Kidney (tissue), 14 donors: ENCODE results near the gene CPT1C. TPM values are rescaled to one million over a fixed set of nuclear protein-coding genes. Genes with fewer than 3 reads are reported as not detected.

ENCODE experiments used
- DNase-seq, 5 donors: peaks; one replicate each; pipeline ENCODE4 v3.0.0-alpha.2; 2013 to 2020
- FAIRE-seq: peaks from 2 replicates; lab custom pipeline; 2012; peaks lifted over from hg19 to GRCh38; lab: Jason Lieb, UNC
- H3K27ac ChIP-seq, 2 donors: one replicate each; pipeline ENCODE4 v1.7.0; 2013; ENCODE audit warnings: low read depth in 2 of 2, low read length in 2 of 2, inconsistent platforms in 1 of 2
- H3K27me3 ChIP-seq: one replicate; pipeline ENCODE4 v1.7.1; 2013; ENCODE audit warnings: low read length, inconsistent platforms; ENCODE audit not compliant: control insufficient read depth, insufficient read depth
- H3K36me3 ChIP-seq, 3 donors: one replicate each; pipeline versions ENCODE4 v1.7.0 to v1.7.1; 2013; ENCODE audit warnings: low read length in 3 of 3, control low read depth in 1 of 3, inconsistent platforms in 1 of 3; ENCODE audit not compliant: insufficient read depth in 3 of 3, control insufficient read depth in 2 of 3
- H3K4me1 ChIP-seq, 3 donors: one replicate each; pipeline versions ENCODE4 v1.7.0 to v1.7.1; 2013; ENCODE audit warnings: low read length in 3 of 3, inconsistent platforms in 1 of 3, low read depth in 1 of 3; ENCODE audit not compliant: control insufficient read depth in 2 of 3, insufficient read depth in 2 of 3
- H3K4me3 ChIP-seq, 3 donors: one replicate each; pipeline versions ENCODE4 v1.7.0 to v1.8.1; 2013; ENCODE audit warnings: low read length in 3 of 3, control low read depth in 1 of 3, inconsistent platforms in 1 of 3
- H3K9ac ChIP-seq, 3 donors: one replicate each; pipeline versions ENCODE4 v1.7.0 to v1.7.1; 2013; ENCODE audit warnings: low read length in 3 of 3, control low read depth in 1 of 3, inconsistent platforms in 1 of 3
- H3K9me3 ChIP-seq, 3 donors: one replicate each; pipeline versions ENCODE4 v1.7.0 to v1.7.1; 2013; ENCODE audit warnings: low read length in 3 of 3, control low read depth in 1 of 3, inconsistent platforms in 1 of 3; ENCODE audit not compliant: control insufficient read depth in 2 of 3, insufficient read depth in 1 of 3
- CTCF ChIP-seq: IDR thresholded peaks from 3 replicates; pipeline ENCODE4 v1.5.1; 2012; ENCODE audit warnings: mild to moderate bottlenecking, moderate library complexity, borderline replicate concordance; ENCODE audit not compliant: insufficient read depth; ENCODE audit errors: extremely low read depth
- intact Hi-C: fragments of 100-400 bp; cut with DNase I; formaldehyde crosslinking; loops from one replicate; pipeline ENCODE4 v1.11.1; 2022
- polyA plus RNA-seq: library from polyadenylated mRNA; stranded (reverse); fragments of 350-450 nt; fragmentation: Illumina TruSeq; extraction: RNeasy Lipid Tissue Mini Kit (QIAGEN cat#74804); gene quantifications from one replicate; pipeline ENCODE4 v1.2.3, GENCODE V29; 2014; ENCODE audit warnings: low read depth, low replicate concordance; ENCODE audit not compliant: insufficient read depth
- total RNA-seq: library from RNA; stranded (reverse); fragmentation: NEBNext Ultra II Directional; extraction: Animal tissue kit (Norgen Biotek cat#: 25700); gene quantifications from one replicate; pipeline ENCODE4 v1.2.1, GENCODE V29; 2021
- donor health status: control.
- donor health status: control.
- donor health status: control.
- donor health status: control.
- donor health status: control.
- donor health status: DM: yes; HTN: yes; CAD: no.
- donor health status: Normal renal cell carcinoma (clear cell type).

CPT1C gene
- total and polyA plus RNA-seq, 2 donors from 2014 or later = 2.6 to 6.0 TPM

DNA sequence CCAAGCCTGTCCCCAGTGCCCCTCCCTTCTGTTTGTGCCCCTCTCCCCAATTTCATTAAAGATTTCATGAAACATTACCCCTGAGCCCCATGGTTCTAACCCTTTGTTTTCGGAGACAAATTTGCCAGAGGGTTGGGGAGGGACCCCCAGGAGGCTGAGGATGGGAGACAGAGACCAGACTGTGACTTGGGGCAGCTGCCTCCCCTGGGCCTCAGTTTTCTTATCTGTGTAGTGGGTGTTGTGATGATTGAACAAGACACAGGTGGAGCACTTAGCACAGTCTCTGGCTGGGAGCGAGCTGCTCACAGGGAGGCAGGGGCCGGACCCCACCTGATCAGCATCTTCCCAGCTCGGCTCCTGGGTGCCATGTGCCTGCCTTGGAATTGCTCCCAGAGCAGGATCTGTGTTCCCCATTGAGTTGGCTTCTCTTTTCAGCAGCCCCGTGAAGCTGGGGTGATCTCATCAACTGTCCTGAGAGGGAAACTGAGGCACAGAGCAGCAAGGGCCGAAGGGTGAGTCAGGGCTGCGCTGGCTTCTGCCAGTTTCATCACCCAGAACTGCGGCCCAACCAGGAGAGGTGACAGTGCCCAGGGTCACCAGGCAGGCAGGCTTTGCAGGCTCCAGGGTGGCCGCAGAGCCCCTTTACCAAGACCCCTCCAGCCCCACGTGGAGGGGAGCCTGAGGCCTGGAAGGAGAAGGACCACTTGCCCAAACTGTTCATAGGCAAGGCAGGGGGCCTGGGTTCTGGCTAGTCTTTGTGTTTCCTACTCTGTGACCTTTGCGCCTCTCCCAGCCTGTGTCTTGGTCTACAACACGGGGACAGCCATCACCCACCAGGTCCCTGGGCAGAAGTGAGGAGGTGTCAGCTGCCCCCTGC is 32.1 kb upstream of the CPT1C start:
- no peak for TF ChIP-seq CTCF
- H3K9me3 ChIP-seq = no peaks in the 10 kb centered on the region
- no peaks in the 10 kb centered on the region for H3K27me3 ChIP-seq
- peaks cover 2 to 57% (median 24%) of the 10 kb centered on the region in 3 donors for H3K36me3 ChIP-seq
- intact Hi-C loops = no loop called here
- no peak overlapping the region for H3K27ac ChIP-seq
- no peak overlapping the region for H3K4me3 ChIP-seq
- FAIRE-seq = no peak
- no peak overlapping the region for H3K9ac ChIP-seq
- peaks cover 0 to 1% (median 0%) of the 10 kb centered on the region in 3 donors for H3K4me1 ChIP-seq
- peak in 1 of 5 donors; percentile 60 for DNase-seq

DNA sequence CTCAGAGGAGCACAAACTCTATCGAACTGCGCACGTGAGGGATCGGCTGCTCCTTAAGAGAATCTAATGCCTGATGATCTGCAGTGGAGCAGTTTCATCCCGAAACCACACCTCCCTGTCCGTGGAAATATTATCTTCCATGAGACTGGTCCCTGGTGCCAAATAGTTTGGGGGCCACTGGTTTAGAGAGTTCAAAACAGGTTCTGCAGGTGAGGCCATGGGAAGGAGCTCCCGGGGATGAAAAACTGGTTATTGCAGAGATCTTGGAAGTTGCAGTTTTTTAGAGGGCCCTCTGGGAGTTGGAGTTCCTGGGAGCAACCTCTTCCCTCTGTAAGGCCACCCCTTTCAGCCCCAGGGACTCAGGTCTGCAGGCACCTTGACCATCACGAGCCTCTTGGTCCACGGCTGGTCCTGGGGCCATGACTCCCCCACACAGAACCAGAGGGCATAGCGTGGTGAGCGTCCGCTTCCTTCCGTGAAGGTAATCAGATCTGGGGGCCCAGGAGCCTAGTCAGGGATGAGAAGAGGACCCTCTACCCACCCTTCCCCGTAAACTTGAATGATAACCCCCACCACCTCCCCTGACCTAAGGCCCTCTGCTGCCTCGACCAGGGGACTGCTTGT is 30.5 kb upstream of the CPT1C start:
- H3K4me3 ChIP-seq = no peak overlapping the region
- no peak for TF ChIP-seq CTCF
- no peak overlapping the region for H3K27ac ChIP-seq
- FAIRE-seq (no peak), DNase-seq (no peak)
- H3K27me3 ChIP-seq = no peaks in the 10 kb centered on the region
- H3K4me1 ChIP-seq = peaks cover 0 to 6% (median 6%) of the 10 kb centered on the region in 3 donors
- intact Hi-C loops = no loop called here
- H3K9ac ChIP-seq = no peak overlapping the region
- H3K36me3 ChIP-seq = peaks cover 2 to 42% (median 21%) of the 10 kb centered on the region in 3 donors
- no peaks in the 10 kb centered on the region for H3K9me3 ChIP-seq

GRCh38 chr19:49662011-49662410 is 28.9 kb upstream of the CPT1C start:
- peaks cover 0 to 13% (median 11%) of the 10 kb centered on the region in 3 donors for H3K4me1 ChIP-seq
- peaks cover 2 to 30% (median 13%) of the 10 kb centered on the region in 3 donors for H3K36me3 ChIP-seq
- H3K27me3 ChIP-seq = no peaks in the 10 kb centered on the region
- no peak overlapping the region for H3K9ac ChIP-seq
- no peaks in the 10 kb centered on the region for H3K9me3 ChIP-seq
- H3K27ac ChIP-seq = no peak overlapping the region
- intact Hi-C loops = no loop called here
- no peak overlapping the region for H3K4me3 ChIP-seq
- no peak for DNase-seq
- TF ChIP-seq CTCF = no peak
- FAIRE-seq = no peak
